Inferior parietal cortex (tissue), 1 donor: ENCODE measurements around the gene SCUBE2.
A peak's percentile ranks its signal among the peaks of the same experiment; 100 is the strongest.
"Not testable (repeated sequence)": the region's sequence is repeated elsewhere in the genome, so short reads cannot be mapped to it uniquely, and the experiment has no call there.

Source experiments
- DNase-seq: peaks from one replicate; pipeline ENCODE4 v3.0.0-alpha.2; 2016; ENCODE audit errors: extremely low spot score

SCUBE2 gene

DNA sequence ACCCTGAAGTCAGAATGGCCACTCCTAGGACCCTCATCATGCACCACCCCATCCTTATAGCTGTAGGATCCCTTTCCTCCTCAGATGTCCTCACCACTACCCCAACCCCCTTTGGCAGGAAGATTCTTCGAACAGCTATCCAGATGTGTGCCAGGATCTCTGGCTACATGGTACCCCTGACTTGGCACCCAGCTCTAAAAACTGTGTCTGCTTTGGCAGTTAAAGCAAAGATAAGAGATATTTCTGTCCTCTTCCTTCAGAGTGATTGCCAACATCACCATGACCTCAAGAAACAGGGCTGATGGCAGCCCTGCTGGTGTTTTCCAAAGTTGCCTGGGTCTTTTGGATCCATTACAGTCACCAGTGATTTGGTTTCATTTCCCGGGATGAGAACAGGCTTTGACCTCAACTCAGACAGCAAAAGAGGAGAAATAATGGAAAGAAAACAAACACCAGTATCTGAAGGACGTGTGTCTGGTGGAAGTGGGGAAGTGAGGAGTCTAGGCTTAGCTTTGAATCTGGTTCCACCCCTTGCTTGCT, 83.3 kb downstream of the SCUBE2 start:
- DNase-seq, result no peak

- no peak for DNase-seq
Measured at GRCh38 chr11:9005087-9005486, 86.3 kb downstream of the SCUBE2 start.

GRCh38 chr11:9004183-9004926, 87.0 kb downstream of the SCUBE2 start:
- no peak for DNase-seq

- peak; percentile 50 for DNase-seq
Measured at GRCh38 chr11:9003573-9004182, 87.7 kb downstream of the SCUBE2 start, which contains the start of gene NRIP3. NRIP3 (minus strand) TSS chr11:9004001; CDS start chr11:9003935, 66 bp downstream.

GRCh38 chr11:9002920-9003572, 88.4 kb downstream of the SCUBE2 start:
- no peak for DNase-seq

DNA sequence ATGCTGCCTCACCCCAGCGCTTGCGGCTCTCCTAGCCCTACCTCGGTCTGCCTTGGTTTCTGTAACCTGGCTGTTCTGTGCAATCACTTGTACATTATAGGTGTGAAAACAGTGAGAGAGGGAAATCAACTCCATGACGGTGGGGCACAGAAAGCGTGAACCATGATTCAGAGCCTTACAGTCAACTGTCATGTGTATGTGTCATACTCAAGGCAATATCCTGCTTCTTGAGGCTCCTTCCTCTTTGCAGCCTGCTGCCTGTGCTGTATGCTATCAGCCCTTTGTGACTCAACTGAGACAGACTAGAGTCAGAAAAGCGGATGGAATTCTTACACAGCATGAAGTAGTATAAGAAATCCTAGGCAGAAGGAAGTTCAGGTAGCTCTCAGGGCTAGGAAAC, 89.7 kb downstream of the SCUBE2 start:
- no peak for DNase-seq

DNA sequence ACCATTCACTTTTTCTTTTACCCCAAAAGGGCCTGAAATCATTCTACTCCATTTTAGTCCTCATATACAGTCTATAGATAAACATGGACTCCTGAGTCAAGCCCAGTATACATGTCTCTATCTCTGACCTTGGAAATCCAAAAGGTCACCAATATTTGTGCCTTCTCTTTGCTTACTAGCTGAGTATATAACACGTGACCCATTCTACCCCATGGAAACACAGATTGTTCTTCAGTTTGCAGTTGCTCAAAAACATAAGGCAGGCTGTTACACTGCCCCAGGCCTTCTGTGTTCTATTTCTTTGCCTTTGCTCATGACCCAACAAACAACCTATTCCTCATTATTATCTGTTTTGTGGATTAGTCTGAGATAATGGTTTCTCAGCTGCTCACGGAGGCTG, 93.4 kb downstream of the SCUBE2 start:
- no peak for DNase-seq

- DNase-seq, result no peak
Measured at GRCh38 chr11:8997451-8997850, 93.9 kb downstream of the SCUBE2 start.

- peak; percentile 37 for DNase-seq
Measured at GRCh38 chr11:8989453-8989852, 101.9 kb downstream of the SCUBE2 start.

DNA sequence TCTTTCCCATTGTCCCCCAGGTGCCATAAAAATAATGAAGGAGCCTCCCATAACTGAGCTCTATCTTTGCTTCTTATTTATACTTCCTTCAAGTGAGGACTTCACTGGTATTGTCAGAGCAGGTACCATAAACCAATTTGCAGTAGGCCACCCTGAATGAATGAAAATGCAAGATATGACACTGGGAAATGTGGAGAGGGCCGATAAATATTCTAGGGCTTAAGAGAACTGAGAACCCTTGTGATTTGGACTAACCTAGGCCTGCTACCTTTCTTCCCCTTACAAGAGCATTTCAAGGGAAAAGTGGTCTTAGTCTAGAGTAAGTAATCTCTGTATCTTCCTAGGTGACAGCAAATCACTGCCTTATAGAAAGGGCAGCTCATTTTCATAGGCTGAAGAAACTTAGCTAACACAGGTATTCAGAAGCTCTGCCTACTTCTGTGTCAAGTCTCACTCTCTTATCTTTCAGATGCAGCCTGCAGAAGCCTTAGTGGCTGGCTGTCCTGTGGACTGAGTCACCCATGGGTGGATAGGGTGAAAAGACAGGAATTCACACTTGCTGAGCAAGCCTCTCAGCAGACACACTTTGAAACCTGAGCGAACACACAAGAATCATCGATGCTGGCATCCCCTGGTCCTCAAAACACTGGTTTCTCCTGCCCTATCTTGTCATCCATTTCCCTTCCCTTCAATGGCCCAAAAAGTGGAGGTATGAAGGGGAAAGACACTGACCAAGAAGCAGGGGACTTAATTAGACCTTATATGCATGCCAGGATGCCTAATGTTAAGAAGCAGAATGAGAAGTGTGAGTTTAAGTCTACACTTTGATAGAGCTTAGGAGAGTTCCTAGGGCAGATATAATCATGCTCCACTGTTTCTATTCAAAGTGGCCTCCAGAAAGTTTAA, 102.8 kb downstream of the SCUBE2 start:
- DNase-seq, result no peak

- DNase-seq, result no peak
Measured at GRCh38 chr11:8987446-8987845, 104.0 kb downstream of the SCUBE2 start.

DNA sequence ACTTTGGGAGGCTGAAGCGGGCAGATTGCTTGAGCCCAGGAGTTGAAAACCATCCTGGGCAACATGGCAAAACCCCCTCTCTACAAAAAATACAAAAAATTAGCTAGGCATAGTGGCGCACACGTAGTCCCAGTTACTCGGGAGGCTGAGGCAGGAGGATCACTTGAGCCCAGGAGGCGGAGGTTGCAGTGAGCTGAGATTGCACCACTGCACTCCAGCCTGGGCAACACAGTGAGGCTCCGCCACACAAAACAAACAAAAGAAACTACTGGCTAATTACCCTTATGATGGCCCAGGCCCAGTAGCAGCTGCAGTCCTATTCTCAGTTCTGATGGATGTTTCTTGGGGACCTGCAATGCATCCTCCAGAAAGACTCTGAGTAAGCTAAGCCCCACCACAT, 104.6 kb downstream of the SCUBE2 start:
- not testable (repeated sequence) for DNase-seq

- no peak for DNase-seq
Measured at GRCh38 chr11:8985462-8985861, 105.9 kb downstream of the SCUBE2 start.

DNA sequence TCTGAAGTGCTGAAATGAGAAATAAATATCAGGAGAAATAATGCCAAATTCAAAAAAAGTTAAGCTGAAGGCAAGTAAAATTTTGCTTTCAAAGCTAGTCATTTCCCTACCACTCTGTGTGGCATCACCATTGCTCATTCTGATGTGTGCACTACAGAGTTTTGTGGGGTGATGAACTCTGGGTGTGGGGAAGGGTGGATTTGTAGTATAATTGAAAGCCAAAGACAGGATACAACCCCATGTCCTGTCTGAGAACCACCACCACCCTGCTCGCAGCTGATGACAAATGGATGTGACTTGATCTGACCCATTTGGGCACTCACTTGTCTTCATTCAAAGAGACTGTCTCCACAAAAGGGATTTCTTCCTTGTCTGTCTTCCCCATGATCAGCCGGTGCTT, 107.8 kb downstream of the SCUBE2 start:
- DNase-seq, result no peak

GRCh38 chr11:8980485-8980884, 110.9 kb downstream of the SCUBE2 start:
- DNase-seq, result no peak

DNA sequence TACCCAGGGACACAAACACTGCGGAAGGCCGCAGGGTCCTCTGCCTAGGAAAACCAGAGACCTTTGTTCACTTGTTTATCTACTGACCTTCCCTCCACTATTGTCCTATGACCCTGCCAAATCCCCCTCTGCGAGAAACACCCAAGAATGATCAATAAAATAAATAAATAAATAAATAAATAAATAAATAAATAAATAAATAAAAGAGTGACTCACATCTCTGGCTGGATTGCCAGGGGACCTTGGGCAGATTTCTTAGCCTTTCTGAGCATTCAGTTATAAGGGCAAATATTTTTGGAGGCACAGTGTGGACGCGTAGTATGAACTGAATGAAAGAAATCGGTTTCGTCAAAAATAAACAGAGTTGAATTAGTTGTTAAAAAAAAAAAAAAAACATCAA, 112.0 kb downstream of the SCUBE2 start:
- not testable (repeated sequence) for DNase-seq

- no peak for DNase-seq
Measured at GRCh38 chr11:8973121-8973520, 118.3 kb downstream of the SCUBE2 start.

DNA sequence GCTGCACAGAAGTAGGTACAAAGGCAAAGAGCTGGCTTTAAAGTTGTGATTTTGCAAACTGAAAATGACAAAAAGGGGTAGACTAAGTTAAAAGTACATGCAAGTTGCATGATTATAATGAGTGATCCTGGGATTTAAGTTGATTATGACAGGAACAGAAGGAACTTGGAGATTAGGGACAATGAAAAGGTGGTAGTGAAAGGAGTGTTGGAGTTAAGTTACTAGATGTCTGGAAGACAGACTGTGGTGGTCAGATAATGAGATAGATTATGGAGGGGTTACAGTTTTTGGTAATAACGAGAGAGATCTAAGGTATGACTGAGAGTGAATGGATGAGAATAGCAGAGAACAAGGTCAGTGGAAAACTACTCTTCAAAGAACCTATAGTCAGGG, 119.5 kb downstream of the SCUBE2 start:
- no peak for DNase-seq

DNA sequence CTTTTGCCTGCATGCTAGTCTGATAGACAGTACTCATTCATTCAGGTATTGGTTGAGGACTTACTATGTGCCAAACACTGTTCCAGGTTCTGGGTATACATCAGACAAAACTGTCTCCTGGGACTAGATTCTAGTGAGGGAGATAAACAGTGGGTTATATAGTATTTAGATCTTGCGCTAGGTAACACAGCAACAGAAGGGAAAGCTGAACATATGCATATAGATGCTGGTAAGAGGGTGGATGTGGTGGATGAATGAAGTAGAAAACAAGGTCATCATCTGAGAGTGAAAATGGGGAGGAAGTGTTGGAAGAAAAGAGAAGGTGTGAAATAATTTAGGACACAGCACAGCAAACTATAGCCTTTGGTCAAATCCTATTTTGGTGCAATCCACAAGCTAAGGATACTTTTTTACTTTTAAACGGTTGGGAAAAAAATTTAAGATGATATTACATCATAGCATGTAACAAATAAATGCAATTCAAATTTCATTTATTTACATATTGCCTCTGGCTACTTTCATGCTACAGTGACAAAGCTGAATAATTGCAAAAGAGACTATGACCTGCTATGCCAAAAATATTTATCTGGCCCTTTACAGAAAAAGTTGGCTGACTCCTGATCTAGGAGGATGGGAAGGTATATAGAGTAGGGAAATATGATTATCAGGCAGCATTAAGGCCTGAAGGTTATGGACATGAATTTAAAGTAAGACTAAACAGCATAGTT, 120.0 kb downstream of the SCUBE2 start:
- no peak for DNase-seq
